Dendritic cell treated with granulocyte-macrophage colony-stimulating factor and Interleukin-4, amounts not matched to agents 40 ng/mL and 50 ng/mL, for 4 days (primary cell): ENCODE data around the gene ATXN7.
A peak's percentile ranks its signal among the peaks of the same experiment; 100 is the strongest.

Experiments used
- H3K27ac Mint-ChIP-seq: one replicate; pipeline ENCODE4 v1.8.0; 2022; ENCODE audit warnings: mild to moderate bottlenecking, mixed read lengths
- H3K27me3 Mint-ChIP-seq: one replicate; pipeline ENCODE4 v1.8.0; 2022; ENCODE audit warnings: mild to moderate bottlenecking, mixed read lengths
- H3K36me3 Mint-ChIP-seq: one replicate; pipeline ENCODE4 v1.8.0; 2022; ENCODE audit warnings: low read depth, mixed read lengths
- H3K4me1 Mint-ChIP-seq: one replicate; pipeline ENCODE4 v1.8.0; 2022; ENCODE audit warnings: low read depth, mixed read lengths
- H3K4me3 Mint-ChIP-seq: one replicate; pipeline ENCODE4 v1.8.0; 2022; ENCODE audit warnings: mild to moderate bottlenecking, moderate library complexity, mixed read lengths
- H3K9me3 Mint-ChIP-seq: one replicate; pipeline ENCODE4 v1.8.0; 2022; ENCODE audit warnings: mixed read lengths
- intact Hi-C: fragments of 100-400 bp; cut with micrococcal nuclease; formaldehyde crosslinking; loops from one replicate; pipeline ENCODE4 v1.15.0; 2022

ATXN7 gene

DNA sequence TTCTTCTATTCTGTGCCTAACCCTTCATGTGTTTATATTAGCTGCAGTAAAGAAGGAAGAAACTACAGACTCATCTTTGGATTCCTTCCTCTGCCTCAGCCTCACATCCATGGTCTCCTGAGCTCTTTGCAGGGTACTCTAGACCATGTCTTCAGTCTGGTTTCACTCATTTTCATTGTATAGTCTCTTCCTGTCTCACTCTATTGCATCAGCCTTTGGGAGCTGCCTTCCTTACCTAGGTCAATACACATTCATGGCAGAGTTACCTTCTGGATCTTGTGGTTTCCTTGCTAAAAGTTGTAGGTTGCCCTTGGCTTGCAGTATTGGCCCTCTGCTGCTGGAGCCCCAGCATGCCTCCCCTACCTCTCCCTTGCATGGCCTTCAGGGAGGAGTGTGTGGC is 80.0 kb downstream of the ATXN7 start:
- intact Hi-C loops, result no loop called here
- Mint-ChIP-seq H3K36me3 (peaks cover 38% of the 10 kb centered on the region), H3K9me3 (no peaks in the 10 kb centered on the region), H3K4me1 (peaks cover 56% of the 10 kb centered on the region), H3K4me3 (no peak overlapping the region), H3K27ac (peak overlapping the region; percentile 16), H3K27me3 (no peaks in the 10 kb centered on the region)

DNA sequence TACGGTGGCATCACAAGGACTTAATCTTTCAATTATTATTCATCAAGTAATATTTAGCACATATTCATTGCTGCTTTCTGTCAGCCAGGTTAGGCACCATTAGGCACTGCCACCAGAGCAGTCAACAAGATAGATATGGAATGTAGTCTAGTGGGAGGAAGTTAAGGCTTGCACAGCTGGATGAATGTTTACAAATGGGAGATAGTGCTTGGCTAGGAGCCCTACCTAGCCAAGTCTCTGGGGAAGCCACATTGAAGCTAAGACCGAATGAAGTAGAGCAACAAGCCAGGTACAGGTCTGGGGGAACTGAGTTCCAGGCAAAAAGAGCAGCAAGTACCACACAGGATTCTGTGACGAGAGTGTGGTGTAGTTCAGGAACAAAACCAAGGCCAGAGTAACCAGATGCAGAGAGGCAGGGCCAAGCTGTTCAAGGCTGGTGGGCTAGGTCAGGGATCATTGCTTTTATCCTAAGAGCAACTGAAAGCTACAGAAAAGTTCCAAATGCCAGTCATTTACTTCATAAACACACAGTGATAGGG is 82.0 kb downstream of the ATXN7 start:
- Mint-ChIP-seq H3K36me3 (peaks cover 38% of the 10 kb centered on the region), H3K27me3 (no peaks in the 10 kb centered on the region), H3K27ac (no peak overlapping the region), H3K9me3 (no peaks in the 10 kb centered on the region), H3K4me3 (no peak overlapping the region), H3K4me1 (peaks cover 41% of the 10 kb centered on the region)
- intact Hi-C loops, result no loop called here

DNA sequence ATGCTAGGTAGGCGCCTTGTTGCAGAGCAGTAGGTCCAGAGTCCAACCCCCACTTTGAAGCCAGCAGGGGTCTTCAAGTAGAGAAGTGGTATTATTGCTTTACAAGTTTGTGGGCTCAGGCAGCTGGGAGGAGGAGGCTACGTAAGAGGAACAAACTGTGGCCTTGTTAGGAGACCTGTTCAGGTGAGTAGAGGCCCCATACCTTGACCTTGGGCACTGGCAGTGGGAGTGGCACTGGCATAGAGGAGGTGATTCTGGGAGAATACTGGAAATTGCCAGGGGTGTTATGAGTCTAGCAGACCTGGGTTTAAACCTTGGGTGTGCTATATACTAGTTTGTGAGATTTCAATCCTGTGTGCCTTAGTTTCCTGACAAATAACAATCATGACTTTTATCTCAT is 83.1 kb downstream of the ATXN7 start:
- H3K9me3 Mint-ChIP-seq, result no peaks in the 10 kb centered on the region
- H3K4me1 Mint-ChIP-seq, result peaks cover 40% of the 10 kb centered on the region
- no peak overlapping the region for H3K27ac Mint-ChIP-seq
- intact Hi-C loops, result no loop called here
- H3K36me3 Mint-ChIP-seq, result peaks cover 36% of the 10 kb centered on the region
- no peaks in the 10 kb centered on the region for H3K27me3 Mint-ChIP-seq
- H3K4me3 Mint-ChIP-seq, result no peak overlapping the region

DNA sequence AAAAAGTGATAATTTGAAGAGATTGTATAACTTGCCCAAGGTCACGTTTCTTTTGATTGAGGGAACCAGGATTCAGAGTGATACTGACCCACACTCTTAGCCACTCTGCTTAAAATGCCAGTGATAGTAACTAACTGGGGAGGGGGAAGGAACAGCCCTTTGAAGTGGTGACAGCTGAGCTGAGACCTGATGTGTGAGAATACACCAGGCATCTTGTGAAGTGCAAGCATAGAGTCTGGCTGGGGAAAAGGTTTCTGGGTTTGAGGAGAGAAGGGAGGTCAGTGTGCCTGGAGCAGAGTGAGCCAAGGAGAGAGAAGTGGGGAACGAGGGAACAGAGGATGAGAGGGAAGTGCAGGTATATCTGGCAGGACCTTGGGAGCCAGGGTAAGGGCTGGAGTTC is 83.9 kb downstream of the ATXN7 start:
- no peak overlapping the region for H3K4me3 Mint-ChIP-seq
- H3K4me1 Mint-ChIP-seq, result peaks cover 36% of the 10 kb centered on the region
- H3K36me3 Mint-ChIP-seq, result peaks cover 31% of the 10 kb centered on the region
- no peaks in the 10 kb centered on the region for H3K27me3 Mint-ChIP-seq
- H3K27ac Mint-ChIP-seq, result no peak overlapping the region
- intact Hi-C loops, result no loop called here
- H3K9me3 Mint-ChIP-seq, result no peaks in the 10 kb centered on the region

DNA sequence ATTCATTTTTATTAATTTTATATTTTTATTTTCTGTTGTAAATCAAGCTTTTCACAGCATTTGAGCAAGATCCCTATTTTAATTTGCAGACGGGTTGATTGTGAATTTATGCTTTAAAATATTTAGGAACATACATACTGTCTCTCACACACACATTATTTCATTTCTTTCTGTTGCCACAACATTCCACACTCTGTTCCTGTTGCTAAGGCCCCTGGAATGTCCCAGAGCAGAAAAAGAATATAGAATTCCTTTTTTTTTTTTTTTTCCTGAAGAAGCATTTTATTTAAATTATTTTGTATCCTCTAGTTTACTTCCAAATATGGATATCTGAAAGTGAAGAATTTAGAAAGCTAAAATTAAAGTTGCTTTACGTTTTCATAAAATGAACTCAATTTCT is 85.3 kb downstream of the ATXN7 start:
- intact Hi-C loops, result no loop called here
- Mint-ChIP-seq H3K4me3 (no peak overlapping the region), H3K9me3 (no peaks in the 10 kb centered on the region), H3K36me3 (peaks cover 31% of the 10 kb centered on the region), H3K27me3 (no peaks in the 10 kb centered on the region), H3K27ac (no peak overlapping the region), H3K4me1 (peaks cover 29% of the 10 kb centered on the region)

DNA sequence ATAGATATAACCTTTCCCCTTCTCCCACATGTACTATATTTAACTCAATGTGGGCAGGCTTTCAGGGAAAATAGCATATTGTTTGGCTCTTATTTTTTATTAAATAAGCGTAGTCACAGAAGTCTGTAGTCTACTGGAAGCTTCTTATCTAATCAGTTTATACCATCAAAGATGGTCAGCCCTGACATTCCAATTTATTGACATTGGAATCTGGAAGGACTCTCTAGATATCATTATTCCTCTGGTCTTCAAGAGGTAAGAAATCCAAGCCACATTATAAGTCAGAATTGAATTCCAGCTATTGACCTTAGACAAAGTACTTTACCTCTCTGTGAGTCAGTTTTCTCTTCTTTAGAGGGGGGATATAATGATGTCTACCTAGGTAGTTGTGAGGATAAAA is 87.0 kb downstream of the ATXN7 start:
- Mint-ChIP-seq H3K4me1 (peaks cover 28% of the 10 kb centered on the region), H3K27me3 (no peaks in the 10 kb centered on the region), H3K36me3 (peaks cover 43% of the 10 kb centered on the region), H3K4me3 (no peak overlapping the region), H3K9me3 (no peaks in the 10 kb centered on the region), H3K27ac (no peak overlapping the region)
- intact Hi-C loops, result no loop called here

DNA sequence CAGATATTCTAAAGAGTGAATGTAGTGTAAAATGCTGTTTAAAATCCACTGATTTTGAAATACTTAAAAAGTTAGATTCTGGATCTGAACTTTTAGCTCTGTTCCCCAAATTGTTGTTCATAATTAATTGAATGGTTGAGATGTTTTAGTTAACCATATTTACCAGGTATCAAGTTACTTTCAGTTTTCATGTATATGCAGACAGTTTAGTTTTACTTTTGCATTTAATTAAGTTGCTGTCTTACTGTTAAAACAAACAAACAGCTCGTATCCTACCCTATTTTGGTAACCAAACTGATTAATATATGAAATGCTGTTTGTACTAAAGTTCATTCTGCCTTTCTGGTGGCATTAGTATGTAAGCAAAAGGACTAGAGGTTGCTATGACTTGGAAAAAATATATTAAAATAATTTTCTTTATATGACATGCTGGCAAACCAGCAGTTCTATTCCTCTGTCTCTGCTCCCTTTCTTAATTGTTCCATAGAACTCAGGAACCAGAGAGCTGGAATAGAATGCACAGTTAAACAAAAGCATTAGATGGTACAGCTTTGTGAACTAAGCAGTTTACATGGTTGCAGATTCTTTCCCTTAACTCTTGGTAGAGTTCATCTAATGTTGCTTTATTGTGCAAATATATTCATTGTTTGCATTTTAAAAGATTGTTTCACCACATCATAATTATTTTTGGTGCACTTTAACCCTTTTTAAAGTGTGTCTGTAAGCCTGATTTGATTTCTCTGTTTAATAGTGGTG is 88.0 kb downstream of the ATXN7 start:
- no peak overlapping the region for H3K27ac Mint-ChIP-seq
- peaks cover 18% of the 10 kb centered on the region for H3K4me1 Mint-ChIP-seq
- intact Hi-C loops, result no loop called here
- H3K4me3 Mint-ChIP-seq, result no peak overlapping the region
- H3K27me3 Mint-ChIP-seq, result no peaks in the 10 kb centered on the region
- H3K36me3 Mint-ChIP-seq, result peaks cover 43% of the 10 kb centered on the region
- no peaks in the 10 kb centered on the region for H3K9me3 Mint-ChIP-seq

DNA sequence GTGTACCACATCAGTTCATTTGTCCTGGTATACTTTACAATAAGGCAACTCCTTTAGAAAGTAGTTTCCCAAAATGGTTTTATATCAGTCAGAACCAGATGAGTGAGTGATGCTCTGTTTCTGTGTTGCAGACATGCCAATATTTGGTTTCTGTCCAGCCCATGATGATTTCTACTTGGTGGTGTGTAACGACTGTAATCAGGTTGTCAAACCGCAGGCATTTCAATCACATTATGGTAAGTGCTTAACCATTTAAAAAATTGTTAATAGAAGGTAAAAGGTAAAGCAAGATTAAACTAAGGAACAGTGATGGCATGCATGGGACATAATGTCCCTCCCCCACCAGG is 88.6 kb downstream of the ATXN7 start:
- Mint-ChIP-seq H3K9me3 (no peaks in the 10 kb centered on the region), H3K27me3 (no peaks in the 10 kb centered on the region), H3K27ac (no peak overlapping the region), H3K36me3 (peaks cover 41% of the 10 kb centered on the region), H3K4me3 (no peak overlapping the region), H3K4me1 (peaks cover 17% of the 10 kb centered on the region)
- intact Hi-C loops, result no loop called here

DNA sequence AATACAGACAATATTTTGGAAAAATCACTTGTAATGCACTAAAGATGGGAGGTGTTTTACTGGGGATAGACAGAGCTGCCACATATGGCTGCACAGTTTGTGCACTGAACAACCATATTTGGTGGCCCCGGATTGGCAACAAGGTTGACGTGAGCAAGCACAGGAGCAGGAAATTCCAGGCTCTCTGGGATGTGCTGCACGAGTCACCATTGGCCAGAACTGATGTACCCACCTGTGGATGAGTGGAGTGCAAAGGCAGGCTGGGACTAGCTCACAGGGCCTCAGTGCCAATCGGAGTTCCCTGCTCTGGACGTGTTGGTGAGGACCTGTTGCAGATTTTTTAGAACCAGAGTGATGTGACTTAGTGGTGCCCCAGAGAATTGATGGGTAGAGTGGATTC is 90.5 kb downstream of the ATXN7 start:
- no peak overlapping the region for H3K27ac Mint-ChIP-seq
- intact Hi-C loops, result no loop called here
- H3K9me3 Mint-ChIP-seq, result no peaks in the 10 kb centered on the region
- no peaks in the 10 kb centered on the region for H3K27me3 Mint-ChIP-seq
- no peak overlapping the region for H3K4me3 Mint-ChIP-seq
- H3K36me3 Mint-ChIP-seq, result peaks cover 41% of the 10 kb centered on the region
- peaks cover 6% of the 10 kb centered on the region for H3K4me1 Mint-ChIP-seq

DNA sequence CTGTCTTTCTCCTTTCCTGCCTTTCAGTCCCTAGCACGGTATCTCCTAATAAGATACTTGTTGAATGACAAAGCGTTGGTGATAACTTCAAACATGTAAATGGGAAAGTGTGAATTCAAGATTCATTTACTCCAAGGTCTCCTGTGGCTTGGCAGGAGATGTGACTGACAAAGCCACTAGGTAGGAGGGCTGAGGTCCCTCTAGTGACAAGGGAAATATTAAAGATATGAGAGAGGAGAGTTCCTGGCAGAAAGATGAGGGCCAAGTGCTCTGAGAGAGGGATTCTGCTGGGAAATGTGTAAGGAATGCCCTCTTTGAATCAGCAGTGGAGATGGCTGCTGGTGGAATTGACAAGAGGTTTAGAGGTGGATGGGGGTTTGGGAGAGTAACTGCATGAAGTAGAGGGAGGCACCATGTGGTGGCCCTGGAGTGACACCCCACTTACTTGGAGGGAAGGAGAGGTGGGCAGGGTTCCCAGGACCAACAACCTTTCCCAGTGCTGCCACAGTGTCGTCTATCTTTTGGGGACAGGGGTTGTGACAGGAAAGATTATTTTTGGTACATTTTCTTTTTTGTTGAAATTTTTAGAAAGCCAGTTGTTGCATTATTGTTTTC is 91.5 kb downstream of the ATXN7 start:
- H3K27ac Mint-ChIP-seq, result peak overlapping the region; percentile 56
- H3K36me3 Mint-ChIP-seq, result peaks cover 41% of the 10 kb centered on the region
- H3K27me3 Mint-ChIP-seq, result no peaks in the 10 kb centered on the region
- no peaks in the 10 kb centered on the region for H3K9me3 Mint-ChIP-seq
- H3K4me3 Mint-ChIP-seq, result no peak overlapping the region
- peaks cover 11% of the 10 kb centered on the region for H3K4me1 Mint-ChIP-seq
- intact Hi-C loops, result loop anchor here (5.0 kb wide), 1 partner anchor 37 kb away; no protein-coding TSS in a partner anchor

DNA sequence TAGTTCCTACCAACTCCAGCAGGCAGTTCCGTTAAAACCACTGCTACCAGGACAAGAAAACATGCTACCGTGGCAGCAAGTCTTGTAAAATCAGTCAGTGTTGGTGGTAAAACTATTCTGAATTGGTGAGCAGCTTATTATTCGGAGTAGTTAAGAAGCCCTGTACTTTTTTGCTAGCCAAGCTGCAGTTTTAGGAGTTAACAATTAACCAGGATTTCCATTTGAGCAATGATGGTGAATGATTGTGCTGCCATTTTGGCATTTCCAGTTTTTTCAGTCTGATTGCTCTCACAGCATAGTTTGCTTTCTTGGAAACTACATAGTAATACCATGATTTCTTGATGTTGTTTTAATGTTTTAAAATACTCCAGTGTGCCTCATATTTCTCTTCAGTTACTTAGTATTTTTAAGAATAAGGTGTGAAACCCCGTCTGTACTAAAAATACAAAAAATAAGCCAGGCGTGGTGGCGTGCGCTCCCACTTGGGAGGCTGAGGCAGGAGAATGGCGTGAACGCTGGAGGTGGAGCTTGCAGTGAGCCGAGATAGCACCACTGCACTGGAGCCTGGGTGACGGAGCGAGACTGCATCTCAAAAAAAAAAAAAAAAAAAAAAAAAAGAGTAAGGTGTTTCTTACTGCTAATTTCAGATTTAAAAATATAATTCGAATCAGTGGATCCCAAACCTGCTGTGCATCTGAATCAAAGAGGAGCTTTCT is 92.3 kb downstream of the ATXN7 start:
- Mint-ChIP-seq H3K36me3 (peaks cover 41% of the 10 kb centered on the region), H3K9me3 (no peaks in the 10 kb centered on the region), H3K4me3 (no peak overlapping the region), H3K4me1 (peaks cover 16% of the 10 kb centered on the region), H3K27ac (no peak overlapping the region), H3K27me3 (no peaks in the 10 kb centered on the region)
- intact Hi-C loops, result loop anchor here (5.0 kb wide), 1 partner anchor 36 kb away; no protein-coding TSS in a partner anchor

DNA sequence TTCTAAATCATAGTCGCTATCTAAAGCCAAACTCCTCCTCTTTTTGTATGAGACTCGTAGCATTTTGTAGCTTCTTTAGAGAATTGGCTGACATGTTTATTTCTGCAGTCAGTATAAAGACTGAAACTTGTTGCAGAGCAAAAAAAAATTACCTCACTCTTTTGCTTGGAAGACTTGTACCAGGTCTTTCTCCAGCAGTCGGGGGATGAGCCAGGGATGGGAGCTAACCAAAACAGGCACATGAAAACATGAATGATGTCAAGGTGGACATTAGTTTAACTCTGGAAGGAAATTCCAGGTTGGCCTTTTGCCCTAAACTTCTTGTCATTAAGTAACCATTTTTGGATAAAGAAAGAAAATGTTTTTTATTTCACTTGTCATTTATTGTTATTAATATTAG is 95.5 kb downstream of the ATXN7 start:
- Mint-ChIP-seq H3K4me1 (peaks cover 12% of the 10 kb centered on the region), H3K4me3 (no peak overlapping the region), H3K9me3 (no peaks in the 10 kb centered on the region), H3K27me3 (no peaks in the 10 kb centered on the region), H3K27ac (no peak overlapping the region), H3K36me3 (peaks cover 27% of the 10 kb centered on the region)
- intact Hi-C loops, result loop anchor here (5.0 kb wide), 1 partner anchor 33 kb away; no protein-coding TSS in a partner anchor

DNA sequence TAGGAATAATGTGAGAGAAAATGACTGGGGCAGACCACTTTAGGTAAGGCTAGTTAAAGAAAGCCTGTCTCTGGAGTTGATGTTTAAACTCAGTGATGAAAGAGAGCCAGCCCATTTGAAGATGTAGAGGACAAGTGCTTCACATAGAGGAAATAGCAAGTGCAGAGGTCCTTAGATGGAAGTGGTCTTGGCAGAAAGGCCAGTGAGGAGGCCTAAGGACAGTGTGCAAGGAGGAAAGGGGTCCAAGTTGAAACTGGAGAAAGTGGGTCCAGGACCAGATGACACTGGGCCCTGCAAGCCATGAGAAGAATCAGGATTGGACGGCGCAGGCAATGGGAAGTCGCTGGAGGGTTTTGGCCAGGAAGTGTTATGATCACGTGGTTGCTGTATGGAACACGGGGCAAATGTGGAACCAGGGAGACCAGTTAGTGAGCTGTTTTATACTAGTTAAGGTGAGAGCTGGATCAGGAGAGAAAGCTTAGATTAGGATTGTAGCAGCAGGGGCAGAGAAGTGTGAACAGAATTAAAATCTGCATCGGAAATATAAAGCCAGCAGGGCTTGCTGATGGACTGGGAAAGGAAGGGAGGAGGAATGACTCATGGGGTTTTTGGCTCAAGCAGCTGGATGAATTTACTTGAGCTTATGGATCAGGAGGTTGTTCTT is 96.5 kb downstream of the ATXN7 start:
- Mint-ChIP-seq H3K36me3 (peaks cover 22% of the 10 kb centered on the region), H3K4me3 (peak overlapping the region; percentile 57), H3K27me3 (no peaks in the 10 kb centered on the region), H3K27ac (peak overlapping the region; percentile 51), H3K4me1 (peaks cover 21% of the 10 kb centered on the region), H3K9me3 (no peaks in the 10 kb centered on the region)
- intact Hi-C loops, result loop anchor here (5.0 kb wide), 1 partner anchor 38 kb away; no protein-coding TSS in a partner anchor
